A549 treated with RU486 at 1 μM for 4 hours (cell line): ENCODE measurements around the gene ATXN2. TPM values are rescaled to one million over a fixed set of nuclear protein-coding genes. Genes with fewer than 3 reads are reported as not detected.

Experiments
- total RNA-seq: library from RNA; stranded (reverse); fragments of 200-300 nt; extraction: Qiagen RNA extraction; gene quantifications from 5 replicates; pipeline ENCODE4 v1.2.3, GENCODE V29; 2022; ENCODE audit warnings: low read depth

Gene ATXN2
- 37.2 to 51.5 TPM (median 47.8 TPM) in 5 replicates for total RNA-seq

GRCh38 chr12:111598637-111599452, at the start of gene ATXN2:
ATXN2 (minus strand) TSS chr12:111599315; CDS start chr12:111599034, 281 bp downstream.

GRCh38 chr12:111405859-111406473, 193.1 kb downstream of the ATXN2 start, which contains the start of gene SH2B3:
SH2B3 (plus strand) TSS chr12:111405923; CDS start chr12:111418146, 12,223 bp downstream.

Other genes with a start within 250 kb of the ATXN2 start
- gene PHETA1, start 230.2 kb downstream of the ATXN2 start, total RNA-seq = 5.4 to 9.9 TPM (median 8.4 TPM) in 5 replicates
- gene SH2B3, start 193.4 kb downstream of the ATXN2 start, total RNA-seq = 7.5 to 8.5 TPM (median 7.8 TPM) in 5 replicates
- gene BRAP, start 86.6 kb upstream of the ATXN2 start, total RNA-seq = 11.7 to 13.6 TPM (median 13.4 TPM) in 5 replicates
- gene ACAD10, start 86.7 kb upstream of the ATXN2 start, total RNA-seq = 8.6 to 10.3 TPM (median 9.9 TPM) in 5 replicates
- gene ALDH2, start 167.6 kb upstream of the ATXN2 start, total RNA-seq = 65.7 to 97.2 TPM (median 91.6 TPM) in 5 replicates
- gene MAPKAPK5, start 242.9 kb upstream of the ATXN2 start, total RNA-seq = 49.2 to 59.1 TPM (median 57.4 TPM) in 5 replicates